RWPE2 (cell line): ENCODE measurements around the gene NOC2L.

ENCODE experiments used
- ATAC-seq: fragments of 200-7000 bp; cut with Tn5 transposase; 3 replicates; pipeline ENCODE4 v1.9.1; 2021; ENCODE audit warnings: low read depth
- DNase-seq: peaks from one replicate; pipeline ENCODE4 v3.0.0-alpha.2; 2020; ENCODE audit warnings: low spot score
- H3K27ac ChIP-seq: fragments of 450-650 bp; 2 replicates; pipeline ENCODE4 v1.5.1; 2017; ENCODE audit warnings: mild to moderate bottlenecking; ENCODE audit not compliant: poor library complexity, severe bottlenecking
- H3K27me3 ChIP-seq: fragments of 250-450 bp; sonication (Bioruptor Pico); 2 replicates; pipeline ENCODE4 v1.5.1; 2021; ENCODE audit warnings: mild to moderate bottlenecking, moderate library complexity; ENCODE audit not compliant: insufficient read depth, poor library complexity, severe bottlenecking
- H3K36me3 ChIP-seq: fragments of 250-450 bp; sonication (Bioruptor Pico); 2 replicates; pipeline ENCODE4 v1.5.1; 2020; ENCODE audit warnings: low read depth, mild to moderate bottlenecking, moderate library complexity
- H3K4me1 ChIP-seq: fragments of 250-450 bp; sonication (Bioruptor Pico); 2 replicates; pipeline ENCODE4 v1.5.1; 2021; ENCODE audit warnings: mild to moderate bottlenecking, moderate library complexity; ENCODE audit not compliant: insufficient read depth, poor library complexity, severe bottlenecking
- H3K4me3 ChIP-seq: fragments of 250-450 bp; sonication (Bioruptor Pico); 2 replicates; pipeline ENCODE4 v1.5.1; 2021; ENCODE audit warnings: mild to moderate bottlenecking, moderate library complexity; ENCODE audit not compliant: severe bottlenecking
- H3K9me3 ChIP-seq: fragments of 250-450 bp; sonication (Bioruptor Pico); 2 replicates; pipeline ENCODE4 v1.5.1; 2021; ENCODE audit warnings: mild to moderate bottlenecking, moderate library complexity; ENCODE audit not compliant: severe bottlenecking
- TF ChIP-seq, protein P1 (sequence below): fragments of 450-650 bp; IDR thresholded peaks from one replicate; pipeline ENCODE4 v1.5.1; 2017; ENCODE audit warnings: mild to moderate bottlenecking, moderate library complexity; ENCODE audit not compliant: poor library complexity, severe bottlenecking

The NOC2L gene

DNA sequence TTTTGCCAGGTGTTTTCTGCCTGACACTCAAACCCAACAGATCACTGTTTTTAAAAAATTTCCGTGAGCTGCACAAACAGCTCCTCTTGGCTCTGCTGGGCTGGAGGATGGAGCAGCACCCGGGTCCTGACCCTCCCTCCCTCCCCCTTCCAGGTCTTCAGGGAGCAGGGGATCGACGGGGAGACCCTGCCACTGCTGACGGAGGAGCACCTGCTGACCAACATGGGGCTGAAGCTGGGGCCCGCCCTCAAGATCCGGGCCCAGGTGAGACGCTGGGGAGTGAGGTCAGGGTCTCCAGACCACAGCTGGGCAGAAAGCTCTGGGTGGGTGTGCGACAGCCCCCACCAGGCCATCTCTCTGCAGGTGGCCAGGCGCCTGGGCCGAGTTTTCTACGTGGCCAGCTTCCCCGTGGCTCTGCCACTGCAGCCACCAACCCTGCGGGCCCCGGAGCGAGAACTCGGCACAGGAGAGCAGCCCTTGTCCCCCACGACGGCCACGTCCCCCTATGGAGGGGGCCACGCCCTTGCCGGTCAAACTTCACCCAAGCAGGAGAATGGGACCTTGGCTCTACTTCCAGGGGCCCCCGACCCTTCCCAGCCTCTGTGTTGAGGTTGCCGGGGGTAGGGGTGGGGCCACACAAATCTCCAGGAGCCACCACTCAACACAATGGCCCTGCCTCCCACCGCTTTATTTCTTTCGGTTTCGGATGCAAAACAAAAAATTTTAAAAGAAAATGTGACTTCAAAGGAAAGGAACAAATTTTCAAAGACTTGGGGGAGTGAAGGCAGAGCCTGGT, 15.3 kb downstream of the NOC2L start:
- Histone ChIP-seq H3K4me1 (no peaks in the 10 kb centered on the region), H3K36me3 (peaks cover 37% of the 10 kb centered on the region), H3K27ac (no peak overlapping the region), H3K9me3 (no peaks in the 10 kb centered on the region), H3K4me3 (no peak overlapping the region), H3K27me3 (peaks cover 35% of the 10 kb centered on the region)
- DNase-seq (no peak), ATAC-seq (no peak)
- TF ChIP-seq, protein P1, sequence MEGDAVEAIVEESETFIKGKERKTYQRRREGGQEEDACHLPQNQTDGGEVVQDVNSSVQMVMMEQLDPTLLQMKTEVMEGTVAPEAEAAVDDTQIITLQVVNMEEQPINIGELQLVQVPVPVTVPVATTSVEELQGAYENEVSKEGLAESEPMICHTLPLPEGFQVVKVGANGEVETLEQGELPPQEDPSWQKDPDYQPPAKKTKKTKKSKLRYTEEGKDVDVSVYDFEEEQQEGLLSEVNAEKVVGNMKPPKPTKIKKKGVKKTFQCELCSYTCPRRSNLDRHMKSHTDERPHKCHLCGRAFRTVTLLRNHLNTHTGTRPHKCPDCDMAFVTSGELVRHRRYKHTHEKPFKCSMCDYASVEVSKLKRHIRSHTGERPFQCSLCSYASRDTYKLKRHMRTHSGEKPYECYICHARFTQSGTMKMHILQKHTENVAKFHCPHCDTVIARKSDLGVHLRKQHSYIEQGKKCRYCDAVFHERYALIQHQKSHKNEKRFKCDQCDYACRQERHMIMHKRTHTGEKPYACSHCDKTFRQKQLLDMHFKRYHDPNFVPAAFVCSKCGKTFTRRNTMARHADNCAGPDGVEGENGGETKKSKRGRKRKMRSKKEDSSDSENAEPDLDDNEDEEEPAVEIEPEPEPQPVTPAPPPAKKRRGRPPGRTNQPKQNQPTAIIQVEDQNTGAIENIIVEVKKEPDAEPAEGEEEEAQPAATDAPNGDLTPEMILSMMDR = no peak

- H3K4me3 ChIP-seq = no peak overlapping the region
- H3K9me3 ChIP-seq = no peaks in the 10 kb centered on the region
- TF ChIP-seq, protein P1 = no peak
- H3K36me3 ChIP-seq = peaks cover 32% of the 10 kb centered on the region
- ATAC-seq = no peak
- no peak overlapping the region for H3K27ac ChIP-seq
- no peaks in the 10 kb centered on the region for H3K4me1 ChIP-seq
- no peak for DNase-seq
- peaks cover 36% of the 10 kb centered on the region for H3K27me3 ChIP-seq
Measured at GRCh38 chr1:942864-943533, 16.1 kb downstream of the NOC2L start.

DNA sequence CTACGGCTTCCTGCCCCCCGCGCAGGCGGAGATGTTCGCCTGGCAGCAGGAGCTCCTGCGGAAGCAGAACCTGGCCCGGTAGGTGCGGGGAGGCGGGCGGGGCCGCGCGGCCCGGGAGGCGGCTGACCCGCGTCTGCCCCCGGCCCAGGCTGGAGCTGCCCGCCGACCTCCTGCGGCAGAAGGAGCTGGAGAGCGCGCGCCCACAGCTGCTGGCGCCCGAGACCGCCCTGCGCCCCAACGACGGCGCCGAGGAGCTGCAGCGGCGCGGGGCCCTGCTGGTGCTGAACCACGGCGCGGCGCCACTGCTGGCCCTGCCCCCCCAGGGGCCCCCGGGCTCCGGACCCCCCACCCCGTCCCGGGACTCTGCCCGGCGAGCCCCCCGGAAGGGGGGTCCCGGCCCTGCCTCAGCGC, 16.6 kb downstream of the NOC2L start:
- H3K9me3 ChIP-seq = peaks cover 3% of the 10 kb centered on the region
- H3K27me3 ChIP-seq = peaks cover 36% of the 10 kb centered on the region
- TF ChIP-seq, protein P1 = no peak
- DNase-seq (no peak), ATAC-seq (peak; percentile 8; the same call in 1 of the 3 replicates)
- no peaks in the 10 kb centered on the region for H3K4me1 ChIP-seq
- H3K36me3 ChIP-seq = peaks cover 26% of the 10 kb centered on the region
- H3K27ac ChIP-seq = no peak overlapping the region
- H3K4me3 ChIP-seq = no peak overlapping the region

- peaks cover 20% of the 10 kb centered on the region for H3K36me3 ChIP-seq
- H3K4me3 ChIP-seq = peak overlapping the region; percentile 24
- TF ChIP-seq, protein P1 = no peak
- no peaks in the 10 kb centered on the region for H3K4me1 ChIP-seq
- peaks cover 3% of the 10 kb centered on the region for H3K9me3 ChIP-seq
- H3K27ac ChIP-seq = no peak overlapping the region
- peak; percentile 40 for ATAC-seq
- no peak for DNase-seq
- H3K27me3 ChIP-seq = peaks cover 38% of the 10 kb centered on the region
Measured at GRCh38 chr1:941588-942383, 17.3 kb downstream of the NOC2L start.
